Measurements from ENCODE around the gene NOTUM.

GRCh38 chr17:81984773-81985410 lies 23.9 kb upstream of the NOTUM start:
- TF ChIP-seq POLR2AphosphoS5 (IDR thresholded peaks at IDR 0.05): no peak
- TF ChIP-seq CTCF (IDR thresholded peaks at IDR 0.05): no peak
- no peak for TF ChIP-seq POLR2A (IDR thresholded peaks at IDR 0.05)
- TF ChIP-seq EP300 (IDR thresholded peaks at IDR 0.05): no peak

Data from upper lobe of left lung (tissue), 4 donors.